Effector CD8-positive, alpha-beta T cell (primary cell): Measurements from ENCODE around the gene ZNF384.
A peak's percentile ranks its signal among the peaks of the same experiment; 100 is the strongest.

ENCODE experiments used
- DNase-seq: peaks from one replicate; lab custom pipeline; 2025; lab: John Stamatoyannopoulos, UW

Gene ZNF384

DNA sequence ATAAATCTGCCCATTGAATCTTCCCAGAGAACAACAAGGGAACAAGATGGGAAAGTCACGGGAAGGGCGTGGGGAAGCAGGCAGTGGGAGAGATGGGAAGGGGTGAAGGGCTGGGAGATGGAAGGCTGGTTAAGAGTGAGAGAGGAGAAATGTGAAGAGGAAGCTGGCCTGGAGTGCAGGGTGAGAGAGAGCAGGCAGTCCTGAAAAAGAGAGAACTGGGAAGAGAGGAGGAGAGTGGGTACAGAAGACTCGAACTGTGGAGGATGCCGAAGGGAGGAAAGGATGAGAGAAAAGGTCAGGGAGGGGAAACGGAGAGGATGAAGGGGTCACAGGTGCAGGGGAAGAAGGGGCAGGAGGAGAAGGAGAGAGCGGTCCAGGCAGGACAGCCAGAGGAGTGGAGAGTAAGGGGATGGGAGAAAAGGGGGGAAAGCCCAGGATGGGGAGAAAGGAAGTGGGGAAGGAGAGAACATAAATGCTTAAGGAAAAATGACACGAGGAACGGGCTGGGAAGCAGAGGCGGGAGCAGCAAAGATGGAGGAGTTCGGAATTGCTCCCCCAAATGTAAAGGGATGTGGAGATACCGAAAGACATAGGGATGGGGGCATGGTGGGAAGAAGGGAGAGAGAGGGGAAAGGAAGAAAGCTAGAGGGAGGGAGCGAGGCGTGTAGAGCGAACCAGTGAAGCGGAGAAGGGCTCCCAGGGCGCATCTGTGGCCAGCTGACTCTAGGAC lies 10.2 kb upstream of the ZNF384 start:
- DNase-seq, result no peak

DNA sequence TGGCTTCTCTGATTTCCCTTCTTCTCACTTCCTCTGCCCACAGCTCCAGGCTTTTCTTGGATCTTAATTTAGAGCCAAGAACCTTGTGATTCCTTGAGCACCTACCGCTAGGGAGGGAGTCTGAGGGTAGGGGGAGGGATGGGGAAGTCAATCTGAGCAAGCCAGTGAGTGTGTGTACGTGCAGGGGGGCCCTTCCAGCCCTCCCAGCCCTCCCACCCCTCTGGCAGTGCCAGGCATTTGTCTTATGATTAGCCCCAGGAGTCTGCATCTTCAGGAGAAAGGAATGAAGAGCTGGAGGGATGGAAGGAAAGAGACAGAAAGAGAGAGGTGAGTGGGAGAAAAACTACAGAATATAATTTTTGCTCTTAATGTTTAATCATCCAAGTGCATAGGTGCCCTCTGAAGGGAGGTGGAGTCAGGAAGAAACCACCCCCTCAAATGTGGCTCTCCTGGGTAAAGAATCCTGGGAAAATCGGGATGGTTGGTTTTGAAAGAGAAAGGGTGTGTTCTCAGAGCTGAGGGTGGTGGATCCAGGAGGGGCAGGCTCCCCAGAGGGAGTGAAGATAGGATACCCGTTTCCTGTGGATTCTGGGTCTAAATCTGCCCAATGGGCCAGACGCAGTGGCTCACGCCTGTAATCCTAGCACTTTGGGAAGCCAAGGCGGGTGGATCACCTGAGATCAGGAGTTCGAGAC lies 9.3 kb upstream of the ZNF384 start:
- DNase-seq, result no peak

DNA sequence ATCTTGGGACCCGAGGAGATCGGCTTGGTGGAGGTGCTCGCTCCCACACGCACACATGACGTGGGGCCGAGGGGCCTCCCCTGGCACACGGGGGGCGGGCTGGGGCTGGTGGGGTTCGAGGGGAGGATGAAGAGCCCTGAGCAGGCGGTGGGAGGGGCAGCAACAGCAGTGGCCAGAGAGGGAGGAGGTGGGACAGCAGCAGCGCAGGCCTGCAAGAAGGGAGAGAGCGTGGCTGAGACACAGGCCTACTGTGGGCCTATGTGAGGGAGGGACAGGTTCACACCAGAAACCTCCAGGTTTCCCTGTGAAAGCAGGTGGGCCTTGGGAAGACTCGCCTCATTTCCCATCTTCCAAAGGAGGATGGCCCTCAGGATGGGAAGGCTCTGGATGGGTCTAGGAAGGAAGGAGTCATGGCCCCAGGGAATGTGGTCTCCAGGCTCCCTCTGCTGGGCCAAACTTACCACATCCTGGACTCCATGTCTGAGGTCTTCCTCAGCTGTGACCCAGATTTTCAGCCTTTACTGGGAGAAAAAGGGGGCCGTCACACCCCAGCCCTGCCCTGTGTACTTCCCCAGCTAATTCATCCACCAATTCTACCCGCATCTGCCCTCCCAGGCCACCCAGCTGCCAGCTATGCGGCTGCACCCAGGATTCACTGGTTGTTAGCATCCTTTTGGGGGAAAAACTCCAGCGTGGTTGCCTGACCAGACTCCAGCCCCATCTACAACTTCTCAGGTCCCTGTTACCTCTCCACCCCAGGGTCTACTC lies 8.6 kb upstream of the ZNF384 start:
- no peak for DNase-seq

DNA sequence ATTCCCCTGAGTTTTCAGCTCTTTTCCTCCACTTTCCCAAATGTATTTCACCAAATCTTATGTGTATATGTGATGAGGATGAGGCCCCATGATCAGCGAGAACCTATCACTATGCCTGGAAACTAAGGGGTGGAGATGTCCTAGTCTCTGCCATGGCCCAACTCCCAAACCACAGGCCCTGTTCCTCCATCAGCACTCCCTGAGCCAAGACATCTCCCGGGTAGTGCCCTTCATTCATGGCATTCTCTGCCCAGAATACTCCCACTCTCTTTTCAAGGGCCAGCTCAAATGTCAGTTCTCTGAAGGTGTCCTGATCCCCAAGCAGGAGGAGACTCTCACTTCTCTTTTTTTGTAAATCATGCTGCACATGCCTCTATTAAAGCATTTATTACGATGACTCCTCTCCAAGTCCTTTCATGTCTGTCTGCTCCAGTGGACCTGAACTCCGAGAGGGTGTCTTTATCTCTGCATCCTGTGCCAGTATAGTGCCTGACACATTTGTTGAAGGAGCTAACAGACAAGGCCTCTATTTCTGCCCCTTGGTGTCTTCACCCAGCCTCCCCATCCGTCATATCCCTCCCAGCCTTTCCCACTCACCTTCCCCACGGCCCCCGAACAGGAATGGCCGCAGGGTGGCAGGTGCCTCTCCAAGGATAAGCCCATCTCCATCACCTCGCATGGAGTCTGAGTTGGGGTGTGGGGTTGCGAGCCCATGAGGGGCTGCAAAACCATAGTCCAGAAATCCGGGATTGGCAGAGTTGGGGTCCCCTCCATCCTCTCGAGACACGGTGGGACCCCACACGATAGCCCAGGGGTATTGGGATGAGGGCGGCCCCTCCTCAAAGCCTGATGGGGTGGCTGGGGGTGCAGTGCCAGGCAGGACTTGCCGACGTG lies 7.8 kb upstream of the ZNF384 start:
- no peak for DNase-seq

DNA sequence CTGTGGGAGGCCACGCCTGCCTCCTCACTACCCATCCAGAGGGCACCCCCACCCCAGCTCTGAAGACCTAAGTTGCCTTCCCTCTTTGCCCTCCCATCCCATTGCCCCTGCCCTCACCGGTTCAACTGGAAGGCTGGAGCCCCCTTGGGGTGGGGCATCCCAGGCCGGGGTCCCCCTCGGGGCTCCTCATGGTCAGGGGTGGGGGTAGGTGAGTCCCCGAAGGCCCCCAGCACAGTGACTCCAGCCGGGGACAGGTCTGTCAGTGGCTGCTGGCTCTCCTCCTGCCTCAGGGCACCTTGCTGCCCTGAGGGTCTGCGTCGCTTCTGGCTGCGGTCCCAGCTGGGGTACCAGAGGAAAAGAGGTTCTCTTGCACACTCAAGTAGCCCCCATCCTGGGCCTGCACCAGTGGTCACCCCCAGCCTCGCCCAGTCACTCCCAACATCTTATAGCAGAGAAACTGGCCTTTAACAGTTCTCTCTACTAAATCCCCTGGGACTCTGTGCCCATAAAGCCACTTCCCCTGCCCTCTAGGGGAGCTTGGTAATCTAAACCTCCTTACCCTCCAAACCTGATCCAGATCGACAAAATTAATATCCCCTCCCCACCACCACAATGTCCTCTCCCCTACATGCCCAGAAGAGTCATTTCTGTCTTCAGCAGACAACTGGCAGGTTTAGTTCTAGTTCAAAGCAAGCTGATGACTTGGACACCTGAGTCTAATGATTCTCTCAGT lies 6.3 kb upstream of the ZNF384 start:
- DNase-seq, result no peak

DNA sequence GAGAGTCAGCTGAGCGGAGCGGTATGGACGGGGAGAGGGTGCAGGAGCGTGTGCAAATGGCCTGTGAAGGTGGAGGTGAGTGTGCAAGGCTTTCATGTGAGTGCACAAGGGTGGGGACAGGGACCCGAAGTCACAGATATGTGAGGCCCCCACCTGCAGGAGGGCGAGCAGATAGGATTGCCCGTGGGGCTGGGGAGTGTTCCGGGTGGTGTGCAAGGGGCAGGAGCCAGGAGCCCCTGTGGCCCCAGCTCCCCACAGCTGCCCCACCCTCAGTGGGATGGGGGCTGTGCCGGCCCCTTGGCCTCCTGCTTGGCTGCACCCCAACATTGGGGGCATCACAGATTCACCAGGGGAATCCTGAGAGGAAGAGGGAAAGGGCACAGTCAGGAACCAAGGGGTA lies 5.5 kb upstream of the ZNF384 start:
- no peak for DNase-seq

DNA sequence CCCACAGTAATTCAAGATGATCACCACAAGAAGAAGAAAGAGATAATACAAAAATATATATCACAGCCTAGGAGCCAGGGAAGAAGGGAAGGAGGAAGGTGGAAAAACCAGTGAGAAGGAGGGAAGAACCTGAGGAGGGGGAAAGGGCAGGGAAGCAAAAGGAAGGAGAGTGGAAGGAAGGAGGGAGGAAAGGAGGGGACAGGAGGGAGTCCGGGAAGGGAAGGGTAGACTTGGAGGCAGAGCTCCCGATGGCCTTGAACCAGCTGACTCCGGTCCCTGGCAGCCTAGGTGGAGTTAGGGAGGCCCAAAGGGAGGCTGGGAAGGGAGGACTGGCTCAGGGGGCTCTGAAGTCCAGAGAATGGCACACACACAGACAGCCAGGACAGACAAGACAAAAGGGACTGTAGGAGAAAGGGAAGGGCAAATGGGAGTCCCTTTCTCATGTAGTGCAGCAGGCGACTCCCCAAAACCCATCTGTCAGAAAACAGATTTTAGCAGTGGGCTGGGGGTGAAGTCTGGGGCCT lies 4.7 kb upstream of the ZNF384 start:
- DNase-seq, result no peak

DNA sequence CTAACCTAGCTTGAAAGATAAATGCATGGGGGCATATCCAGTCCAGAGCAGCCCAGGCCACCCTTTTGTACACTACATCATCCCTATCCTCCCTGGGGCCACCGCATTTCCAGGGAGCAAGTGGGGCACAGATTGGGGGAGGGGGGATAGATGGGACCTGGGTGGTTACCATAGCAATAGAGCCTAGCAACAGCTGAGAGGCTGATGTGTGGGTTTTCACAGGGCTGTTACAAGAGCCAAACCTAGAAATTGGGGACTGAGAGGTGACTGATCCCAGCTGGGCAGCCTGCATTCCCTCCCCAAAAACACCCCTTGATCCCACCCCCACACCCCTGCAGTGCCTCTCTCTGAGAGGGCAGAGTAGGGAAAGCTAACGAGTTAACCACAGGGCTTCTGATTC lies 3.7 kb upstream of the ZNF384 start:
- no peak for DNase-seq

DNA sequence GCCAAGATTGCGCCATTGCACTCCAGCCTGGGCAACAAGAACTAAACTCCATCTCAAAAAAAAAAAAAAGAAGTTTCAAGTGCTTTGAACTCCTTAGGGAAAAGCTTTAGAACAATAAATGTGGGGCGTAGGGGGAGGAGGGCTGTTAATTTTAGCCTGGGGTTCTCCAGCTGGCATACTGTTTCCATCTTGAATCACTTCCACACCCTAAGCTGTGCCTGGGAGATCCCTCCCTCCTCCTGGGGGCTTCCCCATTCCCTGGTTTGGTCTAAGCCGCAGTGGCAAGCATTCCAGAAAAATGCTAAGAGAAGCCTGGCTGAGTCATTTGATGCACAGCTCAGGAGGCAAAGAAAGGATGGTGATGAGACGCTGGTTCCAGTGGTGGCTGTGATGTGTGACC lies 2.3 kb upstream of the ZNF384 start:
- no peak for DNase-seq

DNA sequence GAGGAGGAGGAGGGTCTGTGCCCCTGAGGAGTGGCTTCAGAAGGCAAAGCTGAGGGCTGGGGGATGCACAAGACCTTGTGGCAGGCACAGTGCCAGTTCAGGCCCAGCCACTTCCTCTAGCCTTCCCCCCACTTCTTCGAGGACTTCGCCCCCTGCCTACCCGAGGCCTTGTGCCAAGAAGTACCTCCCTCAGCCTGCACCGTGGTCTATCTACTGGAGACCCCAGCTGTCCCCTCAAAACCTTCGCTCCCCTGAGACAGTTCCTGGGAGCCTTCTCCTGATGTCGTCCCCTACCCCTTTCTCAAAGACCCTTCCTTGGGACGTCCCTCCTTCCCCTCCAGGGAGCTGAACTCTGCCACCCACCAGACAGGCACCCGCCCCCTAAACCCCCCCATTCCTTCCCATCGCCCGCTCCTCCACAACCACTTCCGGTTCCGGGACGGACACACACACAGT lies 604 bp downstream of the ZNF384 start:
- DNase-seq, result peak; percentile 43

DNA sequence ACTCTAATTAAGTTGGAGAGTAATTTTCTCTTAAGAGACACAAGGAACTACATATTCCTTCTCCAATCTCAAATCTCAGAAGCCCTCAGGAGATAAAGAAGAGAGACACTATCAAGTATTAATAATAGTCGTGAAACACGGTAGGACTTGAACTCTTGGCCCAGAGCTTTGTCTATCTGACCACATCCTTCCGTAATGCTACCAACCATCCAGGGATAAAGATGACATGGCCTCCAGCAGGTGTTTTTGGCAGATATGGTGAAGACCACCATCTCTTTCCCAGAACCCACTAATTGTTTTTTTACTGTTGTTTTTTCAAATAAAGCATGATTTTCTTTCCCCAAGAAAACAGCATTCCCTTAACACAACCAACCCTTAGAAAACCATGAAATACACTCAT lies 3.4 kb downstream of the ZNF384 start:
- DNase-seq, result no peak

DNA sequence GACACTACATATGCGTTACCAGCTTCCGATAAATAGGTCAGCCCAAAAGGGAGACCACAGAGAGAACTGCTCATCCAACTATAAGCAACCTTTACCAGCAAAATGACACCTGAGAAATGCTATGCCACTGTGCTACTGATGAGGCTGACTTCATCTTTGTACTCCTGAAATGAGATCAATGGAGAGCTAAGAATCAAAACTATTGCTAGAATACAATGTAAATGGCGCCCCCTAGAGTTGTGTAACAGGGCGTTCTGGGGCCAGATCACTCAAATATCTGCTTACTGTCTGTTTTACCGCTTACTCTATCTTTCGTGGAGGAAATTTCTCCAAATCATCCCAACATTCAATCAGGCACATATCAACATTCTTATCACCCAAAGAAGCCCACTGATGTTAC lies 4.6 kb downstream of the ZNF384 start:
- peak; percentile 26 for DNase-seq

DNA sequence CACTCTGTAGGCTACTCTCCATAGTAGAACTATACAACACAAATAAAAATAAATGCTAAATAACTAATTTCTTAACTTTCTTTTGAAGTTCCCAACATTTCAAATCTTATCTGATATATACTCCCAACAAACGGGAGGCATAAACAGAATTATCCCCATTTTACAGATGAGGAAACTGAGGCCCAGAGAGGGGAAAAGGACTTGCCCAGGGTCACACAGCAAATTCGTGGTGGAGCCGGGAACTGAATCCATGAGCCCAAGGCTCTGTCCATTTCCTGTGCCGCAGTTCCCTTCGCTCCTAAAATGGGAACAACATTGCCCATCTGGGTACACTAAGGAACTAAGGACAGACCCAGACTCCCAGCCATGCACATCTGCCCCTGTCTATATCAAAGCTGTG lies 12.2 kb downstream of the ZNF384 start:
- no peak for DNase-seq

DNA sequence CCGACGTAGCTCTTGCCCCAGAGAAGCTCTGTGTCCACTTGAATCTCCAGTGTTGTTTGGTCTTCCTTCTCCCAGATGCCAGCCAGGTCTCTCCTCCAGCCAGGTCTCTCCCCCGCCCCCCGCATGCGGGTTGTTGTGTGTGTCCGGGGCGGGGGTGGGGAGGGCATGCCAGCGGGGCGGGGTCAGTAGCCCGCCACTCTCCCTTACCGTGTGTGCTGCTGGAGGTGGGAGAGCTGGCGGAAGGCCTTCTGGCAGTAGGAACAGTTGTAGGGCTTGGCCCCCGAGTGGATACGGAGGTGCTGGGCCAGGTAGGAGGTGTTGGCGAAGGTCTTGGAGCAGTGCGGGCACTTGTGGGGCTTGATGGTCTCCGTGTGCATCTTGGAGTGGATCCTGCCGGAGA lies 17.0 kb downstream of the ZNF384 start:
- no peak for DNase-seq

DNA sequence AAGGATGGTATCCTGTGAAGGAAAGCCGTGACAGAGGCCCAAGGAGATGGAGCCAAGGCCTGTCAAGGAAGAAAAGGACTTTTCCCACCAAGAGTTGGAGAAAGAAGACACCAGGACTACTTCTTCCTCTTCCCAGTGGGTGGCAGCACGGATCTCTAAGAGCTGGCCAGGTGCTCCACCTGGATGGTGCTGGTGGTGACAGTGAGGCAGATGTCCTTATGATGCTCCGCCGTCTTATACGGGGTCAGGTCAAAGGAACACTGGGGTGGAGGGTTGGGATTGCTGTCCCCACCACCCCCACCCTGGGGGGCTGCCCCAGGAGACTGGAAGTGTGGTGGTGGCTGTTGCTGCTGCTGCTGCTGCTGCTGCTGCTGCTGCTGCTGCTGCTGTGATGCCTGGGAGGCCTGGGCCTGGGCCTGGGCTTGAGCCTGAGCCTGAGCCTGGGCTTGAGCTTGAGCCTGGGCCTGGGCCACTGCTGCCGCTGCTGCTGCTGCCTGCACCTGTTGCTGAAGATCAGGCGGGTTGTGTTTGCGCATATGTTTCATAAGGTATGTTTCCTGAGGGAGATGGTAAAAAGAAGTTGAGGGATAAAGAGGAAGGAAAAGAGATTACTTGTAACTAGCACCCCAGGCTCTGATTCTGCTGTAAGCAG lies 21.5 kb downstream of the ZNF384 start:
- DNase-seq, result no peak

DNA sequence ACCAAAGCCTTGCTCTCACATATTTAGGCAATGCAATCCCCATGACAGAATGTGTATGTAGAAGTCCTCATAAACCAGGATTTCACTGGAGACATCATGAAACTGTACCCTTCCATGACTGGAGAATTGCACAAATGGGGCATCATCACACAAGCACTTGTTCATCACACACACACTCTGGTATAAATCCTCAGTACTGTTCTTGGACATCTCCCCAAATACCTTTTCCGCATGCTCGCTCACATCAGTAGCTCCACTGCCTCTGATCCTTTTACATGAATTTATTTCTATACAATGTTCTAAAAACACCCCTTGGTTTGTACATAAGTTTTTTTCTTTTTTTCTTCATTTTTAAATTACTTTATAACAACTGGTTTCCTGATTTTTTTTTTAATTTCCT lies 23.0 kb downstream of the ZNF384 start:
- DNase-seq, result no peak

DNA sequence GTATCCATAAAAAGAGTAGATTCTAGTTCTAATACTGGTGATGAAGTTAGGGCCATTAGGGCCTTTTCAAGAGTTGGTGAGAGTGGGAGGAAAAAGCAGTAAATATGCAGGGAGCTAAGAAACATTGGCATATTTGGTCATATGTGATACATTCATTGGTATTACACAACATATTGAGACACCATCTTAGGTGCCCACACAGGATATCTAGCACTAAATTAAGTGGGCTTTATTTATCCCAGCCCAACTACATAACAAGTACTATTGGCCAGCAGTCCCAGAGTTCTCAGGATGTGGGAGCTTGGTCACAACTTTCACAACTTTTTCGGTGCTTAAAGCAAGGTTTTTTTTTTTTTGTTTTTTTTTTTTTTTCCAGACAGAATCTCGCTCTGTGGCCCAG lies 24.3 kb downstream of the ZNF384 start:
- no peak for DNase-seq

DNA sequence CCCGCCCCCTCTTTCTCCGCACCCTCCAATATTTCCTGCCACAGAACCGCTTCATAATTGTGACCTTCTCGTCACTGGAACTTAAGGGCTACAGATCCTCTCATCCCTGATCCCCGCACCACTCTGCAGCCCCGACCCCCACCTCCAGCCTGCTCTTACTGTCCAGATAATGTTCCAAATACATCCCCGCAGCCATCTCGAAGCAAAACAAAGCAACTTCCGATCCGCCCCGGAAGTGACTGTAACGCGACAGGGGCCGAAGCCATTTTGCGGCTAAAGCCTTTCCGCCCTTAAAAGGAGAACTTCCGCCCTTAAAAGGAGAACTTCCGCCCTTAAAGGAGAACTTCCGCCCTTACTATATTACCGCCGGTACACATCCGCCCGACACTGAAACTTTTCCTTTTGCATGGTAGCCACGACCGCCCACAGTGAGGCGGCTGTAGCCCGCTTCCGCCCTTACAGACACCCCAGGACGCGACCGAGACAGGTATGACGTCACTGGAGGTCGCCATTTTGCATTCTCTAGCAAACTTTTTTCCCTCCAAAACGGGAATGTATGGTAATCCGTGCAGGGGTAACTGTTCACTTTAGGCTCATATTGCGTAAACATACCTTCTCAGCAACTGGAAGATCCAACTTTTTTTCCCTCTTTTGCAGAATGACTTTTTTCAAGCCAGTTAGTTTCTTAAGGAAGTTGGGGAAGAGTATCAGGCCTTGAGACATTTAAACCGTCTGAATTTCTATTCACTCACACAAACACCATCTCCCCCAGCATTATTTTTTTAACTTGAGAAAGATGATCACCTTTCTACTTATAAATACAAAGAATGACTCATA lies 26.1 kb downstream of the ZNF384 start, which contains the start of gene ING4:
TSS of gene ING4 (minus strand) at position 214 of the 837 bp plus-strand sequence. CDS start at position 196, 18 bp downstream.
- DNase-seq, result peak; percentile 91

DNA sequence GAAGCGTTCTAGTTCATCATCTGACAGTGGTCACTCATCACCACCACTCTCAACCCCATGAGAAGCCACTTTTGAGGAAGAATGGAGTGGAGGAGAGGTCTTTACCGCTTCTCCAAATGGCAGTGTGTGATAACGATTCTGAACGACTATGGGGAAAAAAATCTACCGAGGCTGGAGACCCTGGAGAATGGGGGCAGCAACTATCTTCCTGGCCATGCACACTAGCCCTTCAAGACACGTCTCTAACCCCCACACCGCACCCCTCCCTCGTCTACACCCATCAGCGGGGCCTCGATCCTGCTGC lies 26.6 kb downstream of the ZNF384 start:
- DNase-seq, result no peak

DNA sequence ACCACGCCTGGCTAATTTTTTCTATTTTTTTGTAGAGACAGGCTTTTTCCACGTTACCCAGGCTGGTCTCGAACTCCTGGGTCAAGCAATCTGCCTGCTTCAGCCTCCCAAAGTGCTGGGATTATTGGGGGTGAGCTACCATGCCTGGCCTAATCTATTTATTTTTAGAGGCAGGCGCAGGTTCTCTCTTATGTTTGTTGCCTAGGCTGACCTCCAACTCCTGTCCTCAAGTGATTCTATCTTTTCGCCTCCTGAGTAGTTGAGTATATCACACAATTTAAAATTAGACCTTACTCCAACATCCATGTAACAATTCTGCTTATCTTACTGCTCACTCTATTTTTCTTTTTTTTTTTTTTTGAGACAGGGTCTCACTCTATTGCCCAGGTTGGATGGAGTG lies 35.2 kb downstream of the ZNF384 start:
- no peak for DNase-seq
